ENCODE results near the gene BPIFB6.

GRCh38 chr20:32993496-32994050 is 37.9 kb upstream of the BPIFB6 start:
- TF ChIP-seq CTCF (IDR thresholded peaks at IDR 0.05) (no peak), EP300 (IDR thresholded peaks at IDR 0.05) (no peak), POLR2A (IDR thresholded peaks at IDR 0.05) (no peak)
